Measurements from ENCODE around the gene DDO.

The DDO gene

DNA sequence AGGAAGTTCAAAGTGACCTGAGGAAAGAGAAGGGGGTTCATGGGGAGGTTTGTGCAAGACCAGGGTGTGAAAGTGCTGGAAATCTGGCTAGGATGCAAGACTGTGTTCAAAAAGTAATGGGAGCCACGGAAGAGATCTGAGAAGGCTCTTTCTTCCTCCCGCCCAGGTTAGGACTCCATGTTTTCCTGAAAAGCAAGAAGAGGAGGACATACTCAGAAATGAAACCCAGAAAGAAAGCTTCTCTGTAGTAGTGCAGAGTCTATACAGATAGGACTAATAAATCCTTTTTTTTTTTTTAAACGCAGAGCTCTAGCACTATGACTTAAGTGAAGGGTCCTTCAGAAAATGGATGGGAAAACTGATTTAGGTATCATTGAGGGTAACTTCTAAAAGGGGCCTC is 3.2 kb upstream of the DDO start:
- DNase-seq = no peak

DNA sequence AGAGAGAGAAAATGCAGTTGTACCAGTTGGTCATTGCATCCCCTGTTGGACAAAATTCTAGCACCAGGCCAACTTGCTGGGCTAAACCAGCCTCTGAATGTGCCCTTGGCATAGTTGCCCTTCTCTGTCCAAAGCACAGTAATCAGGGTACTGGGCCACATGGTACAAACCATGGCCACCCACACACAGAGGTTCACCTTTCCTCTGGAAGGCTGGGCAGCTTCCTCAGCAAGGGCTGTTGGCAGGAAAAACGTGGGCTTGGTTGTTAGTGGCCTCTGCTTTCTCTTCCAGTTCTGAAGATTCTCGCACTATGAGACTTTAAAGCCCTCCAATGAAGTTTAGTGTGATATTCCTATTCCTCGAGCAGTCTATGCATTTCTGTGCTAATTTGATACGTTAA is 706 bp downstream of the DDO start:
- no peak for DNase-seq

GRCh38 chr6:110412360-110412759 is 3.0 kb downstream of the DDO start:
- DNase-seq = no peak

GRCh38 chr6:110410511-110410910 is 4.9 kb downstream of the DDO start:
- DNase-seq = no peak

DNA sequence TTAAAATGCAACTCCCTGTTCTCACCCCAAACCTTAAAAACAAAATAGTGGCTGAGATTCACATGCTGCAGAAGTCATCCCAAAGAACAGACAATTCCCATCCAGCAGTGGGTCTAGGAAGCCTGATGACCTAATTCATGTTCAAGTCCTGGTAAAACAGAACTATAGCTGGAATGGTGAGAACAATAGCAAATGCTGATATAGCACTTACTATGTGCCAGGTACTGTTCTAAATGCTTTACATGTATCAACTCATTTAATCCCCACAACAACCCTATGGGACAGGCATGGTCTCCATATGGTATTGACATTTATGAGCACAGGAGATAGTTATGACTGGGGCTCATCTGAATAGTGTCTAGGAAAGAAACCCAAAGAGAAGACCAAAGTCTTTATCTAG is 5.6 kb downstream of the DDO start:
- no peak for DNase-seq

DNA sequence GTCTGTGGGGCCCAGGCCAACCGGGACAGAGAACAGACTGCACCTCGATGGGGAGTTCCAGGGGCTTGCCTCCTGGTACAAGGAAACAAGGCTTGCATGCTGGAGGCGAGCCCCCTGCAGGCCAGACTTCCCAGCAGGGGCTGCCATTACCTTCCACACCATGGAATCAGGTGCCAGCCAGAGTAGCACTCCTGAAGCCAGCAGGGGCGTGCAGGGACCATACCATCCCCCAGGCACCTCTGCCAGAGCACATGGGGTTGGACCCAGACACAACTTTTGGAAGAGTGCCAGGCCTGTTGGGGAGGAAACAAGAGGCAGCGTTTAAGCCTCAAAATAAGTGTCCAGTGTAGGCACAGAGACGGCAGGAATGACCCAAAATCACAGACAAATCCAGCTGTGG is 6.5 kb downstream of the DDO start:
- no peak for DNase-seq

- no peak for DNase-seq
Observed at GRCh38 chr6:110404607-110405006, 10.8 kb downstream of the DDO start.

- no peak for DNase-seq
Observed at GRCh38 chr6:110401585-110402176, 13.7 kb downstream of the DDO start.

DNA sequence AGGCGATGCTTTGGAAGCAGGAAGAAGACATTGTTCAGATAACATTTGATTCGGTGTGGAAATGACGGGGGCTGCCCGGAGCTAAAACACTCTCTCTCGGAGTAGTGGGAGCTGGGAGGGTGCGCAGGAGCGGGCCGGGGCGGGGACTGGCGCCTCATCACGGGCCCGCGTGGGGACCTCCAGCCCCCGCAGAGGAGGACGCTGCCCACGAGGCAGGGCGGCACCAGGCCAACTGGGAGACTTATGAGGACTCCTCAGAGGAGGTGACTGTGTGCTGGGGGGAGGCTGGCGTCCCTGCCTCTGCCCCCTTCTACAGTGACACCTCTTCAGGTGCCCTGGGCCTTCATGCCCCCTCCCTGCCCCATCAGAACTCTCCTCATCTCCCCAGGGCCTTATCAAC is 15.2 kb downstream of the DDO start:
- DNase-seq = no peak

DNA sequence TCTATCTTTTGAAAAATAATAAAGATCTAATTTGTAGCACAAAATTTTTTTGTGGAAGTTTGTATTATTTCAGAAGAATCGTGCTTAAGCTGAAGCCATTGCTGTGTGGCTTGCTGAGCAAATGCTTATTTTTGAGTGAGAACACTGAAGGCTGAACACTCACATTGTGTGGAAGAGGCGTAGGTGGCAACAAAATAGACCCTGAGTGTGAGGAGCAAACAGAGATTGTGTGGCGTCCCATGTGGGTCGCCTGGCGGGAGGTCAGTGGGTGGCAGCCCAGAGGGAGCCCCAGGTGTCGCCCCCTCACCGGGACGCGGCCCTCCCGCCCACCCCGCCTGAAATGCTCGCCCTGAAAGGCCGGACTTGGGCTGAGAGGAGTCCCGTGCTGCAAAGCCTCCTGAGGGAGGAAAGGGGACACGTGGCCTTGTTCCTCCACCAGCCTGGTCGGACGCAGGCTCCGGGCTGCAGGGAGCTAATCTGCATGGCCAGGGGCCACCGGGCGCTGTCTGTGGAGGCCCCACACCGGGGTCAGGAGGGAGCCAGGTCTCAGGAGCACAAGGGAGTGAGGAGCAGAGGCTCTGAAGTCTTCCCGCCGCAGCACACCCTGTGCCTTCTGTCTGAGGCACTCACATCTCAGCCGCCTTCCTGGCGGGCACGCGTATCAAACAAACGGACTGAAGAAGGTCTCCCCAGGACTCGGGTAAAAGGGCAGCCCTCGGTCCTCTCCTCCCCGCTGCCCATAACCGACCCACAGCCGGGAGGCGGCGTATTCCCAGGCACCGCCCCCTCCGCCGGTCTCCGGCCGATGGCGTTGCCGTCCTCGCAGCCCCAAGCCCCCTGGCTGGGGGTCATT is 15.9 kb downstream of the DDO start:
- no peak for DNase-seq

- no peak for DNase-seq
Observed at GRCh38 chr6:110398778-110399177, 16.6 kb downstream of the DDO start.

- no peak for DNase-seq
Observed at GRCh38 chr6:110395221-110395620, 20.2 kb downstream of the DDO start.

DNA sequence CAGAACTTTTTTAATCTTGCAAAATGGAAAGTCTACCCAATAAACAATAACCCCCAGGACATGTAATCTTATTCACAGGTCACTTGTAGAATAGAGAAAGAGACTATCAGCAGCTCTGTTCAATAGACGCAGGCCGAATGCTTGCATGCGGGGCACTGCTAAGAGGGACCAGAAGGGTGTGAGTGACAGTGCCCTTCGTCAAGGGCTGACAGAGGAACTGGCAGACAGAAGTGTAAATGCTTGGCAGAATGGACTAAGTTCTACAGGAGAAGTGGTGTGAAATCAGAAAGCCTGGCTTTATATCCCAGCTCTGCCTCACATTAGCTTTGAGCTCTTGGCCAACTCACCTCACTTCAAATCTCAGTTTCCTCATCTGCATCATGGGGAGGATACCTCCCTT is 21.0 kb downstream of the DDO start:
- no peak for DNase-seq

GRCh38 chr6:110392727-110393126 is 22.6 kb downstream of the DDO start:
- no peak for DNase-seq

DNA sequence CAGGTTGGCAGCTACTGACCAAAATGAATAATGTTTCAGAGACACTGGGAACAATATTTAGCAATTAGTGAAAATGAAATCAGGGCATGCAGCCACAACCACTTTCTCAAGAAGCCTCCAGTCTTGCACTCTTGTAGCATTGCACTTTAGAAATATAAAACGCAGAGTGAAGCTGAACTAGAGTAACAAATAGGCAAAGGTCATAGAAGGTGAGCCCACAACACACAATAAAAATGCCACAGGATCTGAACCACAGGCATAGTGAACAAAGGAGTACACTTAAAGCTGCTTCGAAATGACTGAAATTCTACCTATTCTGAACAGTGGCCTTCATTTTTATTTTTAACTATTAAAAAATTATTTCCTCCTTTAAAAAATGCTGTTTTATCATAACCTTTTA is 25.0 kb downstream of the DDO start:
- DNase-seq = no peak

DNA sequence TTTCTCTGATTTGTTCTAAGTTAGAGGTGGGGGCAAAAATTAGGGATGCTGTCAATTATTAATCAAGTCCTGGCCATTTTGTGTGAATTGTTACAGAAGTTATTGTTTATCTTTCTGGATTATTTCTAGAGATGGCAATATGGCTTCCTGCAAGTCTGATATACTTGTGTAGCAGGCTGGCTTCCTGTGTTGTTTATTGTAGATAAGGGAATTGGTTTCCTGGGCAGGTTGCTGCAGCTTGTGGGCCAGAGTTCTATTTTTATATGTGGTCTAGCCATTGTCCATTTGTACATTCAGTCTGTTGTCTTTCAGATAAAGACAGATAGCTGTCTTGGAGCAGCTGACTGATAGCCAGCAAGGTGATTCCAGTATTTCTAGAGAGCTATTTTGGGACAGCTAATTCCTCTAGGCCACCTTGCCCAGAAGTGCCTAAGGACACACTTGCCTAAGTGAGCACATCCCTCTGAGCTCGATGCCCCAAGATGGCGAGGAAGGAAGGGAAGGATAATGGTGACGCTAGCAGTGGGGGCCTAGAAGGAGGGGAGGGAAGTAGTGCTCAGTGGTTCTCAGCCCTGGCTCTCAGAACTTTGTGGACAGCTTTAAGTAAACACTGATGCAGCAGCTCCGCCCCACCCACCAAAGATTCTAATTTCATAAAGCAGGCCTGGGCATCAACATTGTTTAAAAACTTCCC is 25.5 kb downstream of the DDO start:
- DNase-seq = no peak

DNA sequence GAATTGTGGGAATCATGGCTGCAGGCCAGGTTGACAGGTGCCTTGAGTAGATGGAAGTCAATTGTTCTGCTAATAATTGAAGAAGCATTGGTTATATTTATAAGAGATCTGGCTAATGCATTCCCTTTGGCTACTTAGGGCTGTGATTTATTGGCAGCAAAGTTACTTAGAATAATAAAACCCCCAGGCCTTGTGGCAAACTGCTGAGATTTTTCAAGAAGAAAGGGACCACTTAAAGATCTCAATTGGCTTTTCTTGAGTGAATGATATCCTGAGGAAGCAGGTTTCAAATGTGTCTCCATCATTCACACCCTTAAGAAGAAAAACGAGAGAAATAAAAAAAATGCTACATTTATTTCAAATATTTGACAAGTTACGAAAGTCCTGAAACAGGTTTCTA is 27.4 kb downstream of the DDO start:
- no peak for DNase-seq

GRCh38 chr6:110385458-110385863 is 29.9 kb downstream of the DDO start:
- no peak for DNase-seq

DNA sequence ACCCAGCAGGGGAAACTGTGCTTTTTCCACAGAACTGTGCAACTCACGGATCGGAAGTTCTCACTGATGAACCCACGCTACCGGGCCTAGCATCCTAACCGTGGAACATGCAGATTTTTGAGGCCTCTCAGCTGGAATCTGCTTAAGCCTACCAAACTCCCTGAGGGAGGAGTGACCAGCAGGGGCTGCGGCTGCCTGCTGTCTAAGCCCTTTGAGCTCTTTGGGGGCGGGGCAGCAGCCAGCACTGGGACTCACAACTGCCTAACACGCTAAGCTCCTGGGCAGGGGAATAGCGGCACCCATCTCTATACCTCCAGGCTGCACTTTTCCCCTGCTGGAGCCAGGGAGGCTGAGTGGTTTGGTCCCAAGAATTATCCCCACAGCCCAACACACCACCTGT is 36.8 kb downstream of the DDO start:
- no peak for DNase-seq

DNA sequence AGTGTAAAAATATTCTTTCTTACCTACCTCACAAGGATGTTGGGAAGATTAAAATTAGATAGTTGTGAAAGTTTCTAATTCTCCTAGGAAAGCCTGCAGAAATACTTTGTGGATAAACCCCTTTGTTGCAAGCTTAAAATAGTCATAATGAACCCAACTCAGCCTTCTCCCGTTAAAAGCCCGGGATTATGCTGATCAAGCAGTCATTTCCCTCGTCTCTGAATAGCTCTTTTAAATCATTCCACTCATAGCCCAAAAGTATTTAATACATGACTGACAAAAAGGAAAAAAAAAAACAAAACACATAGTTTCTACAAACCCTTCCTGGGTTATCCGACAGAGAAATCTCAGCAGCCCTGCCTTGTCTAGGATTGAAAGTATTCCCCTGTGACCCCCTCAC is 46.3 kb downstream of the DDO start:
- no peak for DNase-seq

GRCh38 chr6:110368284-110368683 is 47.1 kb downstream of the DDO start:
- DNase-seq = no peak

DNA sequence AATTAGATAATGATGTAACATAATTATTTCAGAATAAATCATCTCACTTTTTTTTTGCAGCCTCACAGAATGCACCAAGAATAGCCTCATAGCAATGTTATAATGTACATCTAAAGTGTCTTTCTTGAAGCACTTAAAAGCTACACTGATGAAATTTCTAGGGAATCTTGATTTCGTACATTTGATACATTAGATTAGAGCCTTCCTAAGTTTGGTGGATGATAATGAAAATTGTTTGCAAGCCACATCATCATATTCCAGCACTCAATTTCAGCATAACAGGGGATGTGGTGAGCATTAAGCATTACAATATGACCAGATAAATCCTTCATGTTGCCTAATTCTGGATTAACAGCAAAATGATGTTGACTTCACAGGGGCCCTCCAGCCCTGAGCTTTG is 47.5 kb downstream of the DDO start:
- no peak for DNase-seq

DNA sequence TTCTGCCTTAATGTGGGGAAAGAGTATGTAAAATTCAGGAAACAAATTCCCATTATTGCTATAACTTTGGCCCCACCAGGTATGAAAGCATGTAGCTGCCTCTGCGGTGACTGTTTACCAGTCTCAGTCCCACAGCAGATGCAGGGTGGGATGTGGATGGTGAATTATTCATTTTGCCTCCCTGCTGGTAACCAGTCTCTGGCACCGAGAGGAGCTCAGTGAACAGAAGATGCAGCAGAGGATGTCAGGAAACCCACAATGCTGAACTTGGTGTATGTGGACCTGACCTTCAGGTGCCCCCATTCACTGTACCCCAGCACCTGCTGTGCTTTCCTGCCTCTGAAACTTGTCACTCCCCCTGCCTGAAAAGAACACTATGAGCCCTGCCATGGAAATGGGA is 48.4 kb downstream of the DDO start:
- DNase-seq = no peak

GRCh38 chr6:110366256-110366655 is 49.1 kb downstream of the DDO start:
- no peak for DNase-seq

All from stimulated activated CD4-positive, alpha-beta T cell treated with anti-CD3 and anti-CD28 coated beads, Interleukin-4, amount 100 ng/mL, for 4 hours (primary cell).